ENCODE data around the gene CFAP46.
"Not testable (repeated sequence)": the region's sequence is repeated elsewhere in the genome, so short reads cannot be mapped to it uniquely, and the experiment has no call there.

Gene CFAP46

DNA sequence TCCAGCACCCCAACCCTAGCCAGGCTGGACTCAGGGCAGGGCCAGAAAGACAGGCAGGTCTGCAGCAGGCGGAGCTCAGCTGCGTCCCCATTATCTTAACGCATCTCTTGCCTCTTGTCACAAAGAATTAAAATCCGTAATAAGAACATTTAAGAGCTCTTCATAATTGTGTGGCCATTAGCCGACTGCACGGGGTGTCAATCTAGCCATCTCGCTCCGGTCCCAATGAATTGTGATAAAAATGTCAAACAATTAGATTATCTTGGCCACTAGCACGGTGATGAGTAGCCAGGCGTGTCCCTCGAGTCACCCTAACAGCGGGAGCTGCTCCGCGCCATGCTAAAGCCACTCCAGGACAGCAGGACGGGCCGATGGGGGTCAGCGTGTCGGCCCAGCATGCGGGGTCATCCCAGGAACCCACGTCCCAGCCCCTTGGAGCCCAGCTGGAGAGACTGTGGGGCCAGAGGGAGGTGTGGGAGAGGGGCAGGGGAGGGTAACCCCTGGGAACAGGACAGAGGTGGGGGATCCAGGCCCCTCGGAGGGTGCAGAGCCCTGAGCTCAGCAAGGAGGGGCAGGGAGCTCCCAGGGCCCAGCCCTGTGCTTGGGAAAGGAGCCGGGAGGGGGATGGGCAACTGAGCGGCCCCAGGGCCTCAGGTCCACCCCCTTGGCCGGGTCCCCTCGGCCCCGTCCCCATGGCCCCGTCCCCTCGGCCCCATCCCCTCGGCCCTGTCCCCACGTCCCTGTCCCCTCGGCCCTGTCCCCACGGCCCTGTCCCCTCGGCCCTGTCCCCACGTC, 138.8 kb downstream of the CFAP46 start:
- DNase-seq, result no peak

DNA sequence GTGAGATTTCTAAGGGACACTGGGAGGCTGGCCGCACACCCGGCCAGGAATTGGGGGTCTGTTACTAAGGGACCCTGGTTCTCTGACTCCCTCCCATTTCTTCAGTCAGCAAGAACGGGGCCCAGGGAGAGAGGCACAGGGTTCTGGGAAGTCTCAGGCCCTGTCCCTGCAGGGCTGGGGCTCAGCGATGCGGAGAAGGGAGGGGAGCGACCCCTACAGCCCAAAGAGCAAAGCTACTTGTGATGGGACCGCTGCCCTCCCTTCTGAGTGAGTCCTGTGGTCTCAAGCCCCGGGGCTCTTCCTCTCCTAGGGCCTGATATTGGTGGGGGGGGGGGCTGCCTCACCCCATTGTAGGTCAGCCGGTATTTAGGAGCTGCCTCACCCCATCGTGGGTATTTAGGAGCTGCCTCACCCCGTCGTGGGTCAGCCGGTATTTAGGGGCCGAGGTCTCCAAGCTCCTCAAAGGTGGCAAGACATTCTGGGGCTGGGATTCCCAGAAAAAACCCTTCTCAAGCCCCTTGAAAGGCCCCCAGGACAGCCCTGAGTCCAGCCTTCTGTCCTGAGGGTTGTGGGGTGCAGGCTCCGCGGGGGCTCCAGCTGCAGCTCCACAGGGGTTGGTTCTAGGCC, 139.6 kb downstream of the CFAP46 start:
- no peak for DNase-seq

DNA sequence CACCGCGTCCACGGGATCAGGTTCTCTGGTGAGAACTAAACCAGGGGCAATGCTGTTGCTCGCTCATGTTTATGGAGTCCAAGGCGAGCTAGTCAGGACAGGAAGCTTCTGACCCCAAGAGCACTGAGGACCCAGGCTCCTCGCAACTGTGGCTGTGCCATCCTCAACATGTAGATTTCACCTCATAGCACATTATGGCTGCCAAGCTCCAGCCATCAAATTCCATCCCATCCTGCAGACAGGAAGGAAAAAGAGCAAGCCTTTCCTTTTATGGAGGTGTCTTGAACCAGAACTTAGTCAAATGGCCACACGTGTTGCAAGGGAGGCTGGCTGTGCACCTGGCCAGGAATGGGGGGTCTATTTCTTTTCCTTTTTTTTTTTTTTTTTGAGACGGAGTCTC, 140.3 kb downstream of the CFAP46 start:
- DNase-seq, result no peak

DNA sequence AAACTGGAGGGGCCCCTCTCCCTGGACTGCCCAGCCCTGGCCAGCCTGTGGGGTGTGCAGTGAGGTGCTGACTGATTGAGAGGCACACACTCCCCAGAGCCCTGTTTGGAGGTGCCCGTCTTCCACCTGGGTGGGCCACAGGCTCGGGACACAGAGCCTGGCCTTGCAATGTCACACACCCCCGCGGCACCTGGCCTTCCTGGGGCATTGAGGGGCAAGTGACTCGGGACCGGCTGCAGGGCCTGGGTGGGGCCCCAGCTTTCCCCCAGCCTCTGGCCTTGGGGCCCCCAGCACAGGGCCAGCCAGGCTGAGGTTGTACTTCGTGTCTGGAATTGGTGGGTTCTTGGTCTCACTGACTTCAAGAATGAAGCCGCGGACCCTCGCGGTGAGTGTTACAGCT, 142.5 kb downstream of the CFAP46 start:
- DNase-seq, result no peak

DNA sequence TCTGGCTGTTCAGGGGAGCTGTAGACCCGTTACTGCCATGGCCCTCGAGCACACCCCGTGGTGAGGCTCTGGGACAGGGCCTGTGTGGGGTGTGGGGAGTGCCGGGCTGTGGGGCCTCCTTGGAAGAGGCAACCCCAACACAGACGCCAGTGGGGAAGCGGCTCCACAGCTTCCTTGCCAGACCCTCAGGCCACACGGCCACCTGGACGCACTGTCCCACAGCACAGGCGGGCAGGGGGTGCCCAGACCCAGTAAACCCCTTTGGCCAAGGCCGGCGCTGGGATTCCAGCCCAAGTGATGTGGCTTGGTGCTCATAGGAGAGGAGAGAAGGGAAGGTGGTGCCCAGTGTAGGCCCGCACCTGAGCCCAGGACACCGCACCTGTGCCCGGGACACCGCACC, 143.5 kb downstream of the CFAP46 start:
- DNase-seq, result no peak

DNA sequence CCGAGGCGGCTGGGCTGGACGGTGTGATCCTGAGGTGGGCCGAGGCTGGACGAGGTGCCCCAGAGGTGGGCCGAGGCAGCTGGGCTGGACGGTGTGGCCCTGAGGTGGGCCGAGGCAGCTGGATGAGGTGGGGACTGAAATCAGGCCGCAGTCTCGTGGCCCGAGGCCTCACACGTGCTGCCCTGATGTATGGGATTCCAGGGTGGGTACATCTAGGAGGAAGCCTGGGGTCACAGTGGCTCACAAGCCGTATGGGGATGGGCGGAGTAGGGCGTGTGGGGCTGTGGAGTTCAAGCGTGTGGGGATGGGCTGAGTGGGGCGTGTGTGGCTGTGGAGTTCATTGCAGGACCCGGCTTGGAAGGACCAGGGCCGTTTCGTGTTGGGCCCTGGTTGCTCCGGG, 144.0 kb downstream of the CFAP46 start:
- DNase-seq, result no peak

DNA sequence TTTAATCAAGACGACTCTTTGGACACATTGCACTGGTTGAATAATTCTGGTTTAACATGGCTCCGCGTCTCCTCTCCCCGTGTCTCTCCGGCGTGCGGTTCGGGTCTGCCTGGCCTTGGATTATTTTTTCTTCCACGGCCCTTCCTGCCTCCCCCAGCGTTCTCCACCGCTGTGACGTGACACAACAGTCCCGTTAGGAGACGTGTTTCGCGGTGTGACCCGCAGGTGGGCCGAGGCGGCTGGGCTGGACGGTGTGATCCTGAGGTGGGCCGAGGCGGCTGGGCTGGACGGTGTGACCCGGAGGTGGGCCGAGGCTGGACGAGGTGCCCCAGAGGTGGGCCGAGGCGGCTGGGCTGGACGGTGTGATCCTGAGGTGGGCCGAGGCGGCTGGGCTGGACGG, 144.4 kb downstream of the CFAP46 start:
- not testable (repeated sequence) for DNase-seq

DNA sequence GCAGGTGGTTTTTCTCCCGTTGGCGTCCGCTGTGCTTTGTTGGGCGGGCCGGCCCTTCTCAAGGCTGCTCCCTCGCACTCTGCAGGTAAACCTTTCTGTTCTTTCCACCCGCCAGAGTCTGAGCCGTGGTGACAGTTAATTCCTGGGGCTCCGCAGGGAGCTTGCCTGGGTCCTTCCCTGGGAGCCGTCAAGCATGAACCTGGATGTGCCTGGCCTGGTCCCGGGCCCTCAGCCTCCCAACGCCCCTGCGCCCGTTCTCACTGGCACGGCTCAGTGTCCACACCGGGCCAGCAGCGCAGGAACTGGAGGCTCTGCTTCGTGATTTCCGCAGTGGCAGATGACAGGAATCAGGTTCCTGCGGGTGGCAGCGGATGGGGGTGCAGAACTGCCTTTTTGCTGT, 145.5 kb downstream of the CFAP46 start:
- no peak for DNase-seq

DNA sequence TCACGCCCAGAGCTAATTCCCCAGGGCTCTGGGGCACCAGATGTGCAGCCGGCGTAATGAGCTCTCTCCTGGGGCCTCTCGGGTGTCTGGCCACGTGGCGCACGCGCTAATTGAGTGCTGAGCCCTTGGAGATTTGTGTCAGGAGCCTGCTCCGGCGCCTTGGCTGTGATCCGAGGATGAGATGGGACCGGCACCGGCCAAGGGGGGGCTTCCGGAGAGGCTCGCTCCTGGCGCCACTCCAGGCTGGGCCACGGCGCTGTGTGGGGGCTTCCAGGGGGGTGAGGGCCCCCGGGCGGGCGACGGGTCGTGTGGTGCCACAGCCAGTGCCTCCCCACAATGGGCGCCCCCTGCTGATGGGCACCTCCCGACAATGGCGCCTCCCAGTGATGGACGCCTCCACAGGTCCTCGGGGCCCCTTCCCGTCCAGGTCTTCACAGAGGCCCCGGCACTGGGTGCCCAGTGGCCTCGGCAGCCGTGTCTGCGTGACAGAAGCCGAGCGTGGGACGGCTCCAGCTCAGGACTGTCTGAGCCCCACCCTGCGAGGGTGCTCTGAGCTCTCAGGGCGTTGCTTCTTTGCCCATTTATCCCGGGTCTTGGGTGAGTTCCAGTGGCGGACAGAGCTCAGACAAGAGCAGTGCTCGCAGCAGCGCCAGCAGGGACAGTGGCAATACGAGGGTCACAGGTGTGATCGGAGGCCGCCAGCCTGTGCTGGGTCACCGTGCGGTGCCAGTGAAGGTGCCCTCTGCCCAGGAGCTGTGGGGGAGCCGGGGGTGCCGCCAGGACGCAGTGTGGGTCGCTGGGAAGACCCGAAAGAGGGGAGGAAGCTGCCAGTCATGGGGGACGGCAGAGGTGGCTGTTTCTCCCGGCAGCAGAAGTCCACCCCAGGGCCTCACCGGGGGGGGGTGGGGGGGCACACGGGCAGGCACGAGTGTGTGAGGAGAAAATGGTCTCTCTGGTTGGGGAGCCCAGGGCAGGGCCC, 148.2 kb downstream of the CFAP46 start:
- DNase-seq, result no peak

DNA sequence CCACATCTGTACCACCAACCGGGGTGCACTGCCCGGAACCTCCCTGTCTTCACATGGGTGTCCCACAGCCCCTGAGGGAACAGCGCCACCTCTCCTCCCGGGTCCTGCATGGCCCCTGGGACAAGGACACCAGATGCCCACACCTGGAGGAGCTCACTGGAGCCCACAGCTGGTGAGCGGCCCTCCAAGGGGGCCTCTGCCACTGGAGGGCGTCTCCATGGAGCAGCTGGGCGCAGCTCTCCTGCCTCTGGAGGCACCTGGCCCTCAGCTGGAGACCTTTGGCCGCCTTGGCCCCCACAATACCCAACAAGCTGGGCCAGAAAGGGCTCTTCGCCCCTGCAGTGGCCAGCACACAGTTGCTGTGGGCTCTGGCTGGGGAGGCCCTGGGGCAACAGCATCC, 149.2 kb downstream of the CFAP46 start:
- DNase-seq, result no peak

DNA sequence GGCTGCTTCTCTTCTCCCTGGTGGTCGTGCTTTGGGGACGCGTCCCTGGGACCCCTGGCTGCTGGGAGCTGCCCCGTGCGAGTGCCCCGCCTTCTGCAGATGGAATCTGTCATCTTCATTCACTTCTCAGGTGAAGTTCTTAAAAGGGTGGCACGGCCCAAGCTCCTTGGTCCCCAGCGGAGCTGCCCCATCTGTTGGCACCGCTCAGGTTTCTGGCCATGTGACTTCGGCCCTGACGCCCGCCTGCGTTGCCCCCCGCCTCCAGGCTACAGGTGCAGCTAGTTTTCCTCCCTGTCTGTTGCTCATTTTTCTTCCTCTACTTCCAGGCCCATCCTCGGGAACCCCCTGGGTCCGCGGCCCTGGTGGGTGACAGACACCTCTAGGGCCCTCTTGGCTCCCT, 149.6 kb downstream of the CFAP46 start:
- no peak for DNase-seq

DNA sequence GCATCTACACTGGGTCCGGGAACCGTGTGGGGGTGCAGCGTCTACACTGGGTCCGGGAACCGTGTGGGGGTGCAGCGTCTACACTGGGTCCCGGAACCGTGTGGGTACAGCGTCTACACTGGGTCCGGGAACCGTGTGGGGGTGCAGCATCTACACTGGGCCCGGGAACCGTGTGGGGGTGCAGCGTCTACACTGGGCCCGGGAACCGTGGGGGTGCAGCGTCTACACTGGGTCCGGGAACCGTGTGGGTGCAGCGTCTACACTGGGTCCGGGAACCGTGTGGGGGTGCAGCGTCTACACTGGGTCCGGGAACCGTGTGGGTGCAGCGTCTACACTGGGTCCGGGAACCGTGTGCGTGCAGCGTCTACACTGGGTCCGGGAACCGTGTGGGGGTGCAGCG, 150.3 kb downstream of the CFAP46 start:
- not testable (repeated sequence) for DNase-seq

DNA sequence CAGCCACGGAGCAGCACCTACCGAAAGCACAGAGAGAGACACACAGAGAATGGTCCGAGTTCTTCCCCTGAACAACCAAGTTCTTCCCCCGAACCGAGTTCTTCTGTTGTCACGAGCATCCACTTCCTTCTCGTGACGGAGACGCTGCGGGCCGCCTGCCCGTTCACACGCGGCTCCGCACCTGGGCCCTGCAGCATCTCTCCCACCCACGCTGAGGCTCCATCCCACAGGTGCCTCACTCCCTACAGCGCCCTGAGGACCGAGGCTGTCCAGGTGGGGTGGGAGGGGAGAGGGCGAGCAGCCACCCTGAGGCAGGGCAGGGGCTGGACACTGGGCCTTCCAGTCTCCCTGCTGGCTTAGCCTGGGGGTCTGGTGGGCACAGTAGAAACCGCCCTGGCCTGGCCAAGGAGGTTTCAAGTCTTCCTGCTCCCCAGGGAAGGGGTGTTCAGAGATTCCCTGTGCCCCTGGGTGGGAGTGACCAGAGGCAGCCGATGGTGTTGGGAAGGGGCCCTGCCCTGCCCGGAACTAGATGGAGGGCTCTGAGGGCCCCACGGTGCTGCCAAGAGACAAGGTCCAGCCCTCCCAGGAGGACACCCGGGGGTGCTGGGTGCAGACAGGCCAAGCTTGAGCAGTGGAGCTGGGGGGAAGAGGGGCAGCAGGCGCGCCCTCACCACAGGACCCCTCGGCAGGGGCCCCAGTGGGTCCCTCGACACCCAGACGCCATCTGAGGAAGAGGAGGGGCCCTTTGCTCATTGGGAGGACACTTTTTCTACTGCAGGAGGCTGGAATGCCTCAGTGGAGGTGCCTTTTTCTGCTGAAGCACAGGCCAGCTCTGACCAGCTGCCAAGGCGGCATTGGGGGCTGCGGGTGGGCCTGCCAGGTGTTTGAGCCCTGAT, 151.2 kb downstream of the CFAP46 start:
- no peak for DNase-seq

DNA sequence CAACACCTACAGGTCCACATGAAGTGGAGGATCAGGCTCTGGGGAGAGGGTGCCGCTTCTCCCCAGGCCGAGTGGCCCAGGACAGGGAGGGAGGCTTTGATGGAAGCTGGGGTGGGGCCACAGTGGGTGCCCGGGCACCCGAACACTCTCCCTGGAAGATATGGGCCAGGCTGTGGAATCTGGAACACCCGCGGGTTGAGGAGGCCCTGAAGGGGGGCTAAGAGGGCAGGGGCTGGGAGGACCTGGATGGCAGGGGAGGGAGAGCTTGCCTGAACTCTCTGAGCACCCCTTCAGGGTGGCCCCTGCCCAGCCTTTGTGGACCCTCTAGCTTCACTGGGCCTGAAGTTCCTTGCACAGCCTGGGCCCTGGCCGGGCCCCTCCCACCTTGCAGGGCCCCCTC, 151.9 kb downstream of the CFAP46 start:
- DNase-seq, result no peak

DNA sequence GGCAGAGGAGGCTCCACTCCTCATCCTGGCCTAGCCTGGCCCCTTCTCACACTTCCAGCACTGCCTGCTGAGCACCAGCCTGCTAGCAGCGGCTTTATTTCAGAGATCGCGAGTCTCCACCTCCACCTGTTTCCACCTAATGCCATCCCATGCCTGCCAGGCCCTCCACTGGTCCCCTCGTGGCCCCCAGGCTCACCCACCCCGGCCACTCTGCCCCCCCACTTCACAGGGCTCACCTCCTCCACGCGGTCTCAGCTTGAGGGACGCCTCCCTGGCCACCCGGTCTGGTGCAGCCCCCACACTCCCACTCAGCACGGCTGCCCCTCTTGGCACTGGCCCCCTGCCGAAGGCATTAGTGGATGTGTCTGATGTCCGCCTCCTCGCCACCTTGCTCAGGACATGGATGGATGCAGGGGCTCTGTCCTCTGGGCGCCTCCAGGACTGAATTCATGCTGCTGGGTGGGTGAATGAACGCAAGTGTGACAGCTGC, 152.7 kb downstream of the CFAP46 start:
- no peak for DNase-seq

DNA sequence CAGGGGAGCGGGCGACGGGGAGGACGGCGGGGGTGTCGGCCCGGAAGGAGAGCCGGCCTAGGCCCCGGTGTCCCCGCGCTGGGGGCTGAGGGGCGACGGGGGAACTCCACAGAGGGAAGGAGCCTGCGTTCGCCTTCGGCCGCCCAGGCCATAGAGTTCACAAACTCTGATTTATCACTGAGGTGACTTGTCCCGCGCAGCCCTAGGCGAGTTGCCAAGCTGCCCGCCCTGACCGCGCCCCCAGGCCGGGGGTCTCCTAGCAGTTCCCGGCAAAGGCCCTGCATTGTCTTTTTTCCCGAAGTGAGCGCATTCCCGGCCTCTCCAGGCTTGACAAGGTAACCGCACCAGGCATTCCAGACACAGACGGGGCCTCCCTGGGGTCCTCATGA, 153.5 kb downstream of the CFAP46 start:
- DNase-seq, result no peak

DNA sequence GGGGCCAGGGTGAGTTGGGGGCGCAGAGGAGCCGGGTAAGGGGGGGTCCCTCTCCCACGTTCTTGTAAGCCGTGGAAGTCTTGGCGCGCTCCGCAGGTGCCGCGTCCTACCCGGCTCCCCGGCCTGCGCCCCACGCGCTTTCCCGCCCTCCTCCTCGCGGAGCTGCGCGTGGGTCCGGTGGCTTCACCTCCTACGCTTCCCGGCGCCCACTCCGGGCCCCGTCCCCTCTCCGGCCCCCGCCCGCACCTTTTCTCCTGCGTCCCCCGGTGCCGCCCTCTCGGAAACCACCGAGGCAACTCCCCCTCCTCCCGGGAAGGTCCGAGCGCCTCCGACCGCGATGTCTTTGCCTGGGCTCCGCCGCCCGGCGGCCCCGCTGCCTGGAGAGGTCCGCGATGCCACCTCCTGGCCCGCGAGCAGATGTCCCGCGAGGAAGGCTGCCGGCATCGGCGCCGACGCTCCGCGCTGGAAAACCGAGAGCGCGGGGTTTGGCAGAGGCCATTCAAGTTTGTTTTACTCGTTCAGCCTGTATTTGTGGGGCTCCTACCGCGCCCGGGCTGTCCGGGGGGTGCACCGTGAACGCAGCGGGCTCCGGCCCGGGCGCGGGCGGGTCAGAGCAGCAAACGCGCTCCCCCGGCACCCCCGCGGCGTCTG, 154.1 kb downstream of the CFAP46 start:
- no peak for DNase-seq

DNA sequence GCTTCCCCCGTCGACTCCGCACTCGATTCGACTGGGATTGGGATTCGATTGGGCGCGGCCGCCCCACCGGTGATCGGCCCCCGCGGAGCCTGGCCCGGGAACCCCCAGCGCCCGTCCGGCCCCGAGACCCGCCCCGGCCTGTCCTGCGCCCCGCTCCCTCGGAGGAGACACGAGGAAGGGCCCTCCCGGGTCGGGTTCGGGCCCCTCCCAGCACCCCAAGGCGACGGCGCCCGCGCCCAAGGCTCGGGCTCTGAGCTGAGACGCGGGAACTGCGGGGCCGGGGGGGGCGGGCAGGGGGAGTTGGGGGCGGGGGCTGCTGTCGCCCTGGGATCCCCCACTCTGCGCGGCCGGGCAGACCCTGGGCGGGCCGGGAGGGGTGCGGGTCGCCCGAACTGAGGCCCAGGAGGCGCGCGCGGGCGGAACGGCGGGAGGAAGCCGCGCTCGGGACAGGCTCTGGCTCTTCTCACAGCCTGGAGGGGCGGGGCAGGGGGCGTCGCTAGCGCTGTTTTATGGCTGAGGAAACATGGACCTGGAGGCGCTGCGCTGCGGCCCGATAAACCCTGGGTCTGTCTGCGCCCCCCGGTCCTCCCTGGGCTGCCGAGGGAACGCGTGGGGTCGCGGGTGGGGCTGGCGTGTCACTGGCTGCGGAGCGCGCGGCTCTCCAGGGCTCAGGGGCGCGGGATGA, 154.7 kb downstream of the CFAP46 start:
- no peak for DNase-seq

DNA sequence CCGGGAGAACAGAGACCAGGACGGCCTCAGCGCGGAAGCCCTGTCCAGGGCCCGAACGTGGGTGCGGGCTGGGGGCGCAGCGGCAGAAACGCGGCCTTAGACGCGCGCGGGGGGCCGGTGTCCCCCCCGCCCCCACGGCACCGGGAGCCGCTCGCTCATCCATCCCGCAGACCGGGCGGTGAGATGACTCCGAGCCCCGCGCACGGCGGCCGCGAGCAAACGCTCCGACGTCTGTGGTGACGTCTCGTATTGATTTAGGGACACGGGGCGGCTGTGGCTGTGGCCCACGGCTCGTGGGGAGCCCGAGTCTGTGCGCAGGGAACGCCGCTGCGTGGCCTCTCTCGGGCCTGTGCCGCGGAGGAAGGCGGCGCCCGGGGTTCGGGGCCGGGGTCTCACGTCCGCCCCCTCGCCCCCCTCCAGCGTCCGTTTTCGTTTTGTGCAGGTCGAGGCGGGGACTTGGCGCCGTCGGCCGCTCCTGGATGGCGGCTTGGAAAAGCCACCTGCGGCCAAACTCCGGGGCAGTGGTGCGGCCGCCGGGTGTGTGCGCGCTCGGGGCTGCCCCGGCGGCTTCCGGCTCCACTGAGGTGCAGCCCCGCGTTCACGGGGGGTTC, 155.4 kb downstream of the CFAP46 start:
- DNase-seq, result no peak

DNA sequence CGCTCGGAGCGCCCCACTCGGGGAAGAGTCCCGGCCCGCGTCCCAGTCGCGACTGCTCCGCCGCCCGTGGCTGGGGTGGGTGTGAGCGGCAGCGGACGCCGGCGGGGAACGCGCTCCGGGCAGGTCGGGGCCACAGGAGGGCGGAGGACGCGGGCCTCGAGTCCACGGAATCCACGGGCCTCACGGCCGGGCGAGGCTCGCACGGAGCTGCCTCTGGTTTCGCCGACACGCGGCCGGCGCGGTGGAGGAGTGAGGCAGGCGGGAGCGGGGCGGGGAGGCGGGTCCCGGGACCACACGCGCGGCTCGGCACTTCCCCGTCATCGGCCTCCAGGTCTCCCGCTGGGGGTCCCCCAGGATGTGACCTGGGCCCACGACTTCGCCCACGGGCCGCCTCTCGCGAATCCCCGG, 155.9 kb downstream of the CFAP46 start:
- DNase-seq, result no peak
